ENCODE measurements around the gene COX5A. TPM values are rescaled to one million over a fixed set of nuclear protein-coding genes. Genes with fewer than 3 reads are reported as not detected.
A peak's percentile ranks its signal among the peaks of the same experiment; 100 is the strongest.

COX5A gene
- total and polyA plus RNA-seq, 2 of the 13 experiments (the other 11 are each of a cell fraction or from before 2014, with no cell fraction given), result 158 to 218 TPM

DNA sequence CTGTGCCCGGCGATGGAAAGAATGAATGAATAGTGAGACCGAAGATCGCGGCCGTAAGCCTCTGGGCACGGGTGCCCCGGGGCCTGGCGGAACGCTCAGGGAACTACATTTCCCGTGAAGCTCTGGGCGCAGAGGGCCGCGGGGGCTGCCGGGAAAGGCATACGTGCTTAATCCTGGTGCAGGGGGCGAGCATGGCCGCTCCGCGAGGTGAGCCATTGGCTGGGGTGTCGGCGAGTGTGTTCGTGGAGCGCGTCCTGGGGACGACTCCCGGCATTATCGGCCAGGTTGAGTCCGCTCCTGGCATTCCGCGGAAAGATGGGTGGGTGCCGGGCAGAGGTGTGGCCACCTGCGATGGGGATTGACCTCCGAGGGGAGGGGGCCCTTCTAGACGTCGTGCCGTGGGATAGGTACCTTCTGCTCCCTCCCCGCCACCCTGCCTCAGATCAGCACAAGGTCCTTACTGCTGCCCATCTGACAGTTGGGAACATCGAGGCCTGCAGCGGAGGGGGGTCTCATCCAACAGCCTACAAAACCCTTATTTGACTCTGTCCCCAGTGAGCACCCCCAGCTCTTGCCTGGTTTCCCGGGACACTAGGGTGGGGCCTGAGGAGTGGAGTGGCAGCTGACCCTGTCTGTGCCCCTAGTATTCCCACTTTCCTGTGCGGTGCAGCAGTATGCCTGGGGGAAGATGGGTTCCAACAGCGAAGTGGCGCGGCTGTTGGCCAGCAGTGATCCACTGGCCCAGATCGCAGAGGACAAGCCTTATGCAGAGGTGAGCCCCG lies 47.8 kb downstream of the COX5A start, which contains the start of gene MPI (continued):
- TF ChIP-seq, protein P1, sequence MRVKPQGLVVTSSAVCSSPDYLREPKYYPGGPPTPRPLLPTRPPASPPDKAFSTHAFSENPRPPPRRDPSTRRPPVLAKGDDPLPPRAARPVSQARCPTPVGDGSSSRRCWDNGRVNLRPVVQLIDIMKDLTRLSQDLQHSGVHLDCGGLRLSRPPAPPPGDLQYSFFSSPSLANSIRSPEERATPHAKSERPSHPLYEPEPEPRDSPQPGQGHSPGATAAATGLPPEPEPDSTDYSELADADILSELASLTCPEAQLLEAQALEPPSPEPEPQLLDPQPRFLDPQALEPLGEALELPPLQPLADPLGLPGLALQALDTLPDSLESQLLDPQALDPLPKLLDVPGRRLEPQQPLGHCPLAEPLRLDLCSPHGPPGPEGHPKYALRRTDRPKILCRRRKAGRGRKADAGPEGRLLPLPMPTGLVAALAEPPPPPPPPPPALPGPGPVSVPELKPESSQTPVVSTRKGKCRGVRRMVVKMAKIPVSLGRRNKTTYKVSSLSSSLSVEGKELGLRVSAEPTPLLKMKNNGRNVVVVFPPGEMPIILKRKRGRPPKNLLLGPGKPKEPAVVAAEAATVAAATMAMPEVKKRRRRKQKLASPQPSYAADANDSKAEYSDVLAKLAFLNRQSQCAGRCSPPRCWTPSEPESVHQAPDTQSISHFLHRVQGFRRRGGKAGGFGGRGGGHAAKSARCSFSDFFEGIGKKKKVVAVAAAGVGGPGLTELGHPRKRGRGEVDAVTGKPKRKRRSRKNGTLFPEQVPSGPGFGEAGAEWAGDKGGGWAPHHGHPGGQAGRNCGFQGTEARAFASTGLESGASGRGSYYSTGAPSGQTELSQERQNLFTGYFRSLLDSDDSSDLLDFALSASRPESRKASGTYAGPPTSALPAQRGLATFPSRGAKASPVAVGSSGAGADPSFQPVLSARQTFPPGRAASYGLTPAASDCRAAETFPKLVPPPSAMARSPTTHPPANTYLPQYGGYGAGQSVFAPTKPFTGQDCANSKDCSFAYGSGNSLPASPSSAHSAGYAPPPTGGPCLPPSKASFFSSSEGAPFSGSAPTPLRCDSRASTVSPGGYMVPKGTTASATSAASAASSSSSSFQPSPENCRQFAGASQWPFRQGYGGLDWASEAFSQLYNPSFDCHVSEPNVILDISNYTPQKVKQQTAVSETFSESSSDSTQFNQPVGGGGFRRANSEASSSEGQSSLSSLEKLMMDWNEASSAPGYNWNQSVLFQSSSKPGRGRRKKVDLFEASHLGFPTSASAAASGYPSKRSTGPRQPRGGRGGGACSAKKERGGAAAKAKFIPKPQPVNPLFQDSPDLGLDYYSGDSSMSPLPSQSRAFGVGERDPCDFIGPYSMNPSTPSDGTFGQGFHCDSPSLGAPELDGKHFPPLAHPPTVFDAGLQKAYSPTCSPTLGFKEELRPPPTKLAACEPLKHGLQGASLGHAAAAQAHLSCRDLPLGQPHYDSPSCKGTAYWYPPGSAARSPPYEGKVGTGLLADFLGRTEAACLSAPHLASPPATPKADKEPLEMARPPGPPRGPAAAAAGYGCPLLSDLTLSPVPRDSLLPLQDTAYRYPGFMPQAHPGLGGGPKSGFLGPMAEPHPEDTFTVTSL (CRISPR knock-in tag; IDR thresholded peaks at IDR 0.05; ENCODE audit: borderline replicate concordance), result peak; percentile 72; the same call in 1 of the 2 replicates
- TF ChIP-seq ONECUT2 (CRISPR knock-in tag; IDR thresholded peaks at IDR 0.05) (peak; percentile 48; the same call in 1 of the 2 replicates), ZNF331 (CRISPR knock-in tag; IDR thresholded peaks at IDR 0.05) (peak; percentile 86; the same call in 1 of the 2 replicates), ZNF569 (CRISPR knock-in tag; IDR thresholded peaks at IDR 0.05; ENCODE audit: borderline replicate concordance) (peak; percentile 73; the same call in 1 of the 2 replicates), ZNF101 (CRISPR knock-in tag; IDR thresholded peaks at IDR 0.05; ENCODE audit: borderline replicate concordance, low read depth) (no peak), HNRNPUL1 (IDR thresholded peaks at IDR 0.05; ENCODE audit: low read depth, low read length) (no peak), ZNF781 (CRISPR knock-in tag; IDR thresholded peaks at IDR 0.05; ENCODE audit: borderline replicate concordance, not compliant biosample characterization) (peak; percentile 14), ZNF761 (CRISPR knock-in tag; conservative IDR thresholded peaks at IDR 0.05) (no peak), ETV5 (CRISPR knock-in tag; IDR thresholded peaks at IDR 0.05; ENCODE audit: borderline replicate concordance) (peak; percentile 38; the same call in 1 of the 2 replicates), SAFB2 (CRISPR knock-in tag; IDR thresholded peaks at IDR 0.05; ENCODE audit: borderline replicate concordance, low read depth) (no peak; the same call in 1 of the 2 replicates), ZNF335 (CRISPR knock-in tag; IDR thresholded peaks at IDR 0.05) (peak; percentile 84), GABPA (IDR thresholded peaks at IDR 0.05; ENCODE audit: low read depth, low read length) (no peak; the same call in 1 of the 2 replicates), GABPA (CRISPR knock-in tag; IDR thresholded peaks at IDR 0.05; ENCODE audit: low read depth) (peak; percentile 74), SIN3A (IDR thresholded peaks at IDR 0.05; ENCODE audit: borderline replicate concordance, low read depth, low read length) (peak; percentile 53; the same call in 1 of the 2 replicates), CREB1 (IDR thresholded peaks at IDR 0.05) (peak; percentile 74), CREB1 (CRISPR knock-in tag; IDR thresholded peaks at IDR 0.05) (peak; percentile 93)
- TF ChIP-seq, protein P2, sequence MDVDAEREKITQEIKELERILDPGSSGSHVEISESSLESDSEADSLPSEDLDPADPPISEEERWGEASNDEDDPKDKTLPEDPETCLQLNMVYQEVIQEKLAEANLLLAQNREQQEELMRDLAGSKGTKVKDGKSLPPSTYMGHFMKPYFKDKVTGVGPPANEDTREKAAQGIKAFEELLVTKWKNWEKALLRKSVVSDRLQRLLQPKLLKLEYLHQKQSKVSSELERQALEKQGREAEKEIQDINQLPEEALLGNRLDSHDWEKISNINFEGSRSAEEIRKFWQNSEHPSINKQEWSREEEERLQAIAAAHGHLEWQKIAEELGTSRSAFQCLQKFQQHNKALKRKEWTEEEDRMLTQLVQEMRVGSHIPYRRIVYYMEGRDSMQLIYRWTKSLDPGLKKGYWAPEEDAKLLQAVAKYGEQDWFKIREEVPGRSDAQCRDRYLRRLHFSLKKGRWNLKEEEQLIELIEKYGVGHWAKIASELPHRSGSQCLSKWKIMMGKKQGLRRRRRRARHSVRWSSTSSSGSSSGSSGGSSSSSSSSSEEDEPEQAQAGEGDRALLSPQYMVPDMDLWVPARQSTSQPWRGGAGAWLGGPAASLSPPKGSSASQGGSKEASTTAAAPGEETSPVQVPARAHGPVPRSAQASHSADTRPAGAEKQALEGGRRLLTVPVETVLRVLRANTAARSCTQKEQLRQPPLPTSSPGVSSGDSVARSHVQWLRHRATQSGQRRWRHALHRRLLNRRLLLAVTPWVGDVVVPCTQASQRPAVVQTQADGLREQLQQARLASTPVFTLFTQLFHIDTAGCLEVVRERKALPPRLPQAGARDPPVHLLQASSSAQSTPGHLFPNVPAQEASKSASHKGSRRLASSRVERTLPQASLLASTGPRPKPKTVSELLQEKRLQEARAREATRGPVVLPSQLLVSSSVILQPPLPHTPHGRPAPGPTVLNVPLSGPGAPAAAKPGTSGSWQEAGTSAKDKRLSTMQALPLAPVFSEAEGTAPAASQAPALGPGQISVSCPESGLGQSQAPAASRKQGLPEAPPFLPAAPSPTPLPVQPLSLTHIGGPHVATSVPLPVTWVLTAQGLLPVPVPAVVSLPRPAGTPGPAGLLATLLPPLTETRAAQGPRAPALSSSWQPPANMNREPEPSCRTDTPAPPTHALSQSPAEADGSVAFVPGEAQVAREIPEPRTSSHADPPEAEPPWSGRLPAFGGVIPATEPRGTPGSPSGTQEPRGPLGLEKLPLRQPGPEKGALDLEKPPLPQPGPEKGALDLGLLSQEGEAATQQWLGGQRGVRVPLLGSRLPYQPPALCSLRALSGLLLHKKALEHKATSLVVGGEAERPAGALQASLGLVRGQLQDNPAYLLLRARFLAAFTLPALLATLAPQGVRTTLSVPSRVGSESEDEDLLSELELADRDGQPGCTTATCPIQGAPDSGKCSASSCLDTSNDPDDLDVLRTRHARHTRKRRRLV (CRISPR knock-in tag; IDR thresholded peaks at IDR 0.05), result no peak

Data from HepG2 (cell line).